ENCODE data around the gene EMP2.

- TF ChIP-seq RAD21 (IDR thresholded peaks at IDR 0.05; ENCODE audit: low read length): no peak
- no peak for TF ChIP-seq CTCF (conservative IDR thresholded peaks at IDR 0.05; ENCODE audit: low read depth, low read length)
- TF ChIP-seq RFX5 (IDR thresholded peaks at IDR 0.05; ENCODE audit: low read depth, low read length): no peak
- TF ChIP-seq POLR2A (IDR thresholded peaks at IDR 0.05; ENCODE audit: low read depth, low read length): no peak
- TF ChIP-seq MXI1 (IDR thresholded peaks at IDR 0.05; ENCODE audit: borderline replicate concordance, low read depth, low read length): no peak
- TF ChIP-seq CEBPB (IDR thresholded peaks at IDR 0.05; ENCODE audit: low read depth, low read length): no peak
- no peak for TF ChIP-seq RCOR1 (IDR thresholded peaks at IDR 0.05; ENCODE audit: insufficient replicate concordance, low read length)
These were observed 79.8 kb downstream of the EMP2 start for GRCh38 chr16:10500582-10500981.
